ENCODE results near the gene CCDC196. TPM values are rescaled to one million over a fixed set of nuclear protein-coding genes. Genes with fewer than 3 reads are reported as not detected.

CCDC196 gene
- not detected for total RNA-seq

- no peaks in the 10 kb centered on the region for H3K36me3 ChIP-seq
- no peaks in the 10 kb centered on the region for H3K27me3 ChIP-seq
- ATAC-seq = no peak
- TF ChIP-seq POLR2A (IDR thresholded peaks at IDR 0.05) (no peak), CTCF (IDR thresholded peaks at IDR 0.05) (no peak)
- H3K4me1 ChIP-seq = peaks cover 0 to 8% (median 0%) of the 10 kb centered on the region in 3 donors
- no peak within 1 kb of the TSS for H3K4me3 ChIP-seq
- WGBS, 2 donors (ENCODE audit: low coverage in 1 of 2) = 68 to 72% methylated on average over 2 of the region's 2 CpGs
- no peak within 1 kb of the TSS for H3K27ac ChIP-seq
- no peaks in the 10 kb centered on the region for H3K9me3 ChIP-seq
These were observed at the start of gene CCDC196 for GRCh38 chr14:66485910-66486421. Gene CCDC196 (plus strand): TSS chr14:66486371. CDS start chr14:66486503, 132 bp downstream.

- no peaks in the 10 kb centered on the region for H3K27me3 ChIP-seq
- peaks cover 0 to 41% (median 0%) of the 10 kb centered on the region in 3 donors for H3K9me3 ChIP-seq
- H3K27ac ChIP-seq = no peak overlapping the region
- H3K4me3 ChIP-seq = no peak overlapping the region
- H3K4me1 ChIP-seq = no peaks in the 10 kb centered on the region
- H3K36me3 ChIP-seq = no peaks in the 10 kb centered on the region
- no peak for ATAC-seq
- TF ChIP-seq POLR2A (IDR thresholded peaks at IDR 0.05) = no peak
- no peak for TF ChIP-seq POLR2AphosphoS5 (IDR thresholded peaks at IDR 0.05)
- no peak for TF ChIP-seq EP300 (IDR thresholded peaks at IDR 0.05)
- TF ChIP-seq CTCF (IDR thresholded peaks at IDR 0.05) = no peak
- WGBS, 2 donors (ENCODE audit: low coverage in 1 of 2) = 76 to 85% methylated on average over 3 to 5 of the region's 5 CpGs
These were observed 45.4 kb upstream of the CCDC196 start for GRCh38 chr14:66440801-66441200.

GRCh38 chr14:66442953-66443571 is 43.1 kb upstream of the CCDC196 start:
- Histone ChIP-seq H3K4me3 (no peak overlapping the region), H3K27ac (no peak overlapping the region), H3K27me3 (no peaks in the 10 kb centered on the region), H3K9me3 (peaks cover 0 to 28% (median 0%) of the 10 kb centered on the region in 3 donors), H3K4me1 (no peaks in the 10 kb centered on the region), H3K36me3 (no peaks in the 10 kb centered on the region)
- WGBS, 2 donors (ENCODE audit: low coverage in 1 of 2) = 30 to 46% methylated on average over 3 to 4 of the region's 4 CpGs
- TF ChIP-seq EP300 (IDR thresholded peaks at IDR 0.05) (no peak), CTCF (IDR thresholded peaks at IDR 0.05) (no peak), POLR2A (IDR thresholded peaks at IDR 0.05) (no peak), POLR2AphosphoS5 (IDR thresholded peaks at IDR 0.05) (no peak)
- no peak for ATAC-seq

- Histone ChIP-seq H3K4me1 (no peaks in the 10 kb centered on the region), H3K4me3 (no peak overlapping the region), H3K9me3 (peaks cover 0 to 21% (median 0%) of the 10 kb centered on the region in 3 donors), H3K27me3 (no peaks in the 10 kb centered on the region), H3K27ac (no peak overlapping the region), H3K36me3 (no peaks in the 10 kb centered on the region)
- no peak for ATAC-seq
- 40% methylated on average over 1 of the region's 2 CpGs; no CpG with 5 or more reads in 1 of the 2 donors for WGBS, 2 donors (ENCODE audit: low coverage in 1 of 2)
- no peak for TF ChIP-seq POLR2A (IDR thresholded peaks at IDR 0.05)
- no peak for TF ChIP-seq EP300 (IDR thresholded peaks at IDR 0.05)
- no peak for TF ChIP-seq CTCF (IDR thresholded peaks at IDR 0.05)
- no peak for TF ChIP-seq POLR2AphosphoS5 (IDR thresholded peaks at IDR 0.05)
These were observed 42.4 kb upstream of the CCDC196 start for GRCh38 chr14:66443785-66444184.

GRCh38 chr14:66444271-66444927 is 41.8 kb upstream of the CCDC196 start:
- Histone ChIP-seq H3K27ac (no peak overlapping the region), H3K4me1 (no peaks in the 10 kb centered on the region), H3K9me3 (peaks cover 0 to 15% (median 0%) of the 10 kb centered on the region in 3 donors), H3K27me3 (no peaks in the 10 kb centered on the region), H3K4me3 (no peak overlapping the region), H3K36me3 (no peaks in the 10 kb centered on the region)
- WGBS, 2 donors (ENCODE audit: low coverage in 1 of 2) = 60 to 67% methylated on average over 1 to 2 of the region's 2 CpGs
- peak; percentile 77 for ATAC-seq
- peak; percentile 70 for TF ChIP-seq POLR2AphosphoS5 (IDR thresholded peaks at IDR 0.05)
- no peak for TF ChIP-seq EP300 (IDR thresholded peaks at IDR 0.05)

Data from gastroesophageal sphincter (tissue), 4 donors.